B cell (primary cell): ENCODE measurements around the gene ELMOD3. TPM values are rescaled to one million over a fixed set of nuclear protein-coding genes. Genes with fewer than 3 reads are reported as not detected.

Source experiments
- ATAC-seq: fragments of 200-7000 bp; cut with Tn5 transposase; one replicate; pipeline ENCODE4 v1.10.0; 2021; ENCODE audit warnings: low read depth, mild to moderate bottlenecking, moderate number of reproducible peaks, moderate library complexity
- CTCF ChIA-PET: fragments of 350-600 bp; sonication (Branson Sonifier 250); formaldehyde crosslinking; loops from one replicate; lab custom pipeline; 2021; ENCODE audit warnings: antibody characterized with exemption, inconsistent platforms; lab: Charles Lee
- POLR2A ChIA-PET: fragments of 350-600 bp; sonication (Branson Sonifier 250); formaldehyde crosslinking; loops from one replicate; lab custom pipeline; 2021; ENCODE audit warnings: antibody characterized with exemption; lab: Charles Lee
- DNase-seq: peaks from one replicate; pipeline ENCODE4 v3.0.0; 2013
- H2AFZ ChIP-seq: 2 replicates; pipeline ENCODE4 v1.6.1; 2012; ENCODE audit warnings: mild to moderate bottlenecking, low read depth, low read length; ENCODE audit not compliant: insufficient read depth, poor library complexity, severe bottlenecking
- H3K27ac ChIP-seq, 2 donors: 1 replicate in 1 of 2; 2 replicates in 1 of 2; pipeline ENCODE4 v1.5.1; 2012 to 2013; ENCODE audit warnings: low read length in 2 of 2, mild to moderate bottlenecking in 2 of 2, moderate library complexity in 1 of 2
- H3K27me3 ChIP-seq, 4 experiments: fragments of 200-600 bp in 1 of 4; sonication (generic) in 1 of 4; replicated peaks in 1 of 4; 1 replicate in 2 of 4; 2 replicates in 2 of 4; pipeline versions ENCODE4 v1.6.1 to v1.7.0; 2013 to 2016; ENCODE audit warnings: low read length in 3 of 4, mild to moderate bottlenecking in 2 of 4, mixed read lengths in 1 of 4, moderate library complexity in 1 of 4; ENCODE audit not compliant: insufficient read depth in 4 of 4, control insufficient read depth in 3 of 4; ENCODE audit errors: control extremely low read depth in 1 of 4
- H3K36me3 ChIP-seq, 2 experiments: replicated peaks in 1 of 2; 1 replicate in 1 of 2; 2 replicates in 1 of 2; pipeline versions ENCODE4 v1.6.1 to v1.7.1; 2013; ENCODE audit warnings: low read length in 1 of 2; ENCODE audit not compliant: insufficient read depth in 2 of 2, control insufficient read depth in 1 of 2; ENCODE audit errors: control extremely low read depth in 1 of 2, extremely low read depth in 1 of 2
- H3K4me1 ChIP-seq, 2 donors: fragments of 200-600 bp in 1 of 2; sonication (generic) in 1 of 2; 1 replicate in 1 of 2; 2 replicates in 1 of 2; pipeline versions ENCODE4 v1.5.1 to v1.6.1; 2013 to 2017; ENCODE audit warnings: low read length in 2 of 2; ENCODE audit not compliant: control insufficient read depth in 2 of 2, insufficient read depth in 2 of 2
- H3K4me2 ChIP-seq: replicated peaks from 2 replicates; pipeline ENCODE3; 2012; ENCODE audit warnings: mild to moderate bottlenecking, low read depth, low read length; ENCODE audit not compliant: poor library complexity, severe bottlenecking
- H3K4me3 ChIP-seq, 5 experiments: fragments of 200-600 bp in 1 of 5; sonication (generic) in 1 of 5; 1 replicate in 3 of 5; 2 replicates in 2 of 5; pipeline versions ENCODE4 v1.5.1 to v1.7.0; 2011 to 2016; ENCODE audit warnings: low read length in 4 of 5, mild to moderate bottlenecking in 4 of 5, low read depth in 2 of 5, control low read depth in 1 of 5, moderate library complexity in 1 of 5; ENCODE audit not compliant: insufficient read depth in 1 of 5; ENCODE audit errors: control extremely low read depth in 1 of 5, extremely low read depth in 1 of 5
- H3K79me2 ChIP-seq: fragments of 200-600 bp; sonication (generic); one replicate; pipeline ENCODE4 v1.6.0; 2016; ENCODE audit warnings: low read length; ENCODE audit not compliant: control insufficient read depth, insufficient read depth
- H3K9ac ChIP-seq: fragments of 200-600 bp; sonication (generic); 2 replicates; pipeline ENCODE4 v1.6.1; 2017; ENCODE audit warnings: mild to moderate bottlenecking, low read length, moderate library complexity
- H3K9me3 ChIP-seq, 3 donors: one replicate each; pipeline versions ENCODE4 v1.6.1 to v1.7.1; 2013; ENCODE audit warnings: low read length in 2 of 3; ENCODE audit not compliant: control insufficient read depth in 2 of 3, insufficient read depth in 1 of 3; ENCODE audit errors: control extremely low read depth in 1 of 3
- H4K20me1 ChIP-seq: 2 replicates; pipeline ENCODE4 v1.6.0; 2012; ENCODE audit warnings: mild to moderate bottlenecking, low read length; ENCODE audit not compliant: insufficient read depth, control insufficient read depth, poor library complexity, severe bottlenecking
- H3K27ac Mint-ChIP-seq: one replicate; pipeline ENCODE4 v1.8.0; 2021; ENCODE audit warnings: mixed read lengths
- H3K27me3 Mint-ChIP-seq: one replicate; pipeline ENCODE4 v1.8.0; 2021; ENCODE audit warnings: mixed read lengths
- H3K4me1 Mint-ChIP-seq: one replicate; pipeline ENCODE4 v1.8.0; 2021; ENCODE audit warnings: mixed read lengths
- H3K4me3 Mint-ChIP-seq: one replicate; pipeline ENCODE4 v1.8.0; 2021; ENCODE audit warnings: mixed read lengths
- H3K9me3 Mint-ChIP-seq: one replicate; pipeline ENCODE4 v1.8.0; 2022; ENCODE audit warnings: mixed read lengths; ENCODE audit not compliant: insufficient read depth
- EZH2 ChIP-seq: IDR thresholded peaks from 2 replicates; pipeline ENCODE4 v1.6.1; 2012; ENCODE audit warnings: borderline replicate concordance, low read depth, mild to moderate bottlenecking, moderate library complexity, low read length; ENCODE audit not compliant: insufficient read depth, poor library complexity, severe bottlenecking
- WGBS: methylation state at CpG from one replicate; pipeline ENCODE4 v1.1.5; 2013; ENCODE audit warnings: missing lambda C conversion rate; ENCODE audit not compliant: insufficient coverage; 5-methylcytosine and 5-hydroxymethylcytosine counted together
- intact Hi-C: fragments of 100-400 bp; cut with micrococcal nuclease; formaldehyde crosslinking; loops from one replicate; pipeline ENCODE4 v1.10.0; 2022
- polyA plus RNA-seq: library from polyadenylated mRNA; depleted of rRNA; stranded (reverse); fragments of >200 nt; gene quantifications from 2 replicates; pipeline ENCODE4 v1.2.3, GENCODE V29; 2012
- total RNA-seq, 2 donors: library from RNA; stranded (reverse); fragments of 120-200 nt in 1 of 2; gene quantifications; 1 replicate in 1 of 2; 2 replicates in 1 of 2; pipeline versions ENCODE4 v1.2.3 to v1.2.4, GENCODE V29; 2013 to 2022
- TF ChIP-seq, protein P1 (sequence below): fragments of 200-600 bp; IDR thresholded peaks from one replicate; pipeline ENCODE4 v1.8.0; 2022; ENCODE audit warnings: antibody characterized with exemption, mild to moderate bottlenecking

ELMOD3 gene
- total and polyA plus RNA-seq, 2 donors (not counting 1 experiment from before 2014, with no cell fraction given), result 34.3 to 57.6 TPM

DNA sequence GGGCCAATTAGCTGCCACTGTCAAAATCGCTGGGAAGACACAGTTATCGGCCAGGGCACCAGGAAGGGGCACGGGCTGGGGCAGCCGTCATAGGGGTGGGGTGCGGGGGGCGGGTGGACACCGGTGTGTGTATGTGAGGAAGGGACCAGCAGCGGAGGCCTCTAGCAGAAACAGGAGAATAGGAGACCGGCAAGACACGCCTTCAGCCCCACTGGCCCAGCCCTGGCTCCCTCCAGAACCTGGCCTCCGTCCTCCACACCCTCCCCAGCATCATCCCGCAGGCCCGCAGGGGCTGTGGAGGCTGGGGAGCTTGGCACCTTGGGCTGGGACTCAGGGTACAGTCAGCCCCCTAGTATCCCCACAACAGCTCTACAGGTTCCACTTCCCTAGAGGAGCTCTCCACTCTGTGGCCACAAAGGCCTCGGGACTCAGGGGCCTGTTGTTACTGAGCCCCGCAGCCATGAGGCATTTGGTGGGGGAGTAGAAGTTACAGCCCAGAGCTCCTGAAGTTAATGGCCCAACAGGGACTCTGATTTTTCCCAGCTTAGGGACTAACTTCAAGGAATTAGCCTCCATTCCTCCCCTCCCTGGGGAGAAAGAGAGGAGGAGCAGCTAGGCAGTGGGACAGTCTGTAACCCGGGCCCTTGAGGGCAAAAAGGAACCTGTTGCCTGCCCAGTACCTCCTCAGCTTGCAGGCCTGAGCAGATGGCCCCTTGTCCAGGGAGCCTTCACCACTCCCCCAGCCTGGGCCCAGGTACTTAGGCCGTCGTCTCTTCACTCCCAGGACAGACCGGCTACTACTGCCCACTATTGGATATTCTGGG is 83.8 kb downstream of the ELMOD3 start:
- Histone ChIP-seq H3K27me3 (peaks cover 0 to 3% (median 0%) of the 10 kb centered on the region in 4 experiments), H3K4me1 (peaks cover 30 to 40% of the 10 kb centered on the region in 2 donors), H4K20me1 (no peaks in the 10 kb centered on the region), H3K4me2 (peak overlapping the region; percentile 91), H3K27ac (peak overlapping the region; percentile 74 to 86), H3K36me3 (no peaks in the 10 kb centered on the region), H3K9ac (peak overlapping the region; percentile 66), H3K79me2 (no peaks in the 10 kb centered on the region), H3K9me3 (peaks cover 0 to 4% (median 0%) of the 10 kb centered on the region in 3 donors), H2AFZ (peak overlapping the region; percentile 79), H3K4me3 (peak overlapping the region in 4 of 5 experiments; percentile 41 to 65 (median 58))
- POLR2A ChIA-PET, result interaction anchor here (0.9 to 3.0 kb wide), 9 partner anchors 18 to 123 kb away, joined by 3 to 39 read pairs (median 7); partner anchors contain the start of genes ELMOD3, GGCX, MAT2A and RETSAT
- CTCF ChIA-PET, result interaction anchor here (1.1 to 2.4 kb wide), 5 partner anchors 18 to 113 kb away, joined by 3 to 25 read pairs (median 11); partner anchors contain the start of gene MAT2A
- intact Hi-C loops, result loop anchor here (1.0 kb wide), 2 partner anchors 100 to 110 kb away; no protein-coding TSS in a partner anchor
- peaks cover 38% of the 10 kb centered on the region for H3K4me1 Mint-ChIP-seq
- DNase-seq, result no peak
- WGBS, result 33% methylated on average over 10 of the region's 19 CpGs
- ATAC-seq, result peak; percentile 1
- H3K27me3 Mint-ChIP-seq, result no peaks in the 10 kb centered on the region
- H3K9me3 Mint-ChIP-seq, result no peaks in the 10 kb centered on the region
- H3K27ac Mint-ChIP-seq, result peak overlapping the region; percentile 98
- TF ChIP-seq, protein P1, sequence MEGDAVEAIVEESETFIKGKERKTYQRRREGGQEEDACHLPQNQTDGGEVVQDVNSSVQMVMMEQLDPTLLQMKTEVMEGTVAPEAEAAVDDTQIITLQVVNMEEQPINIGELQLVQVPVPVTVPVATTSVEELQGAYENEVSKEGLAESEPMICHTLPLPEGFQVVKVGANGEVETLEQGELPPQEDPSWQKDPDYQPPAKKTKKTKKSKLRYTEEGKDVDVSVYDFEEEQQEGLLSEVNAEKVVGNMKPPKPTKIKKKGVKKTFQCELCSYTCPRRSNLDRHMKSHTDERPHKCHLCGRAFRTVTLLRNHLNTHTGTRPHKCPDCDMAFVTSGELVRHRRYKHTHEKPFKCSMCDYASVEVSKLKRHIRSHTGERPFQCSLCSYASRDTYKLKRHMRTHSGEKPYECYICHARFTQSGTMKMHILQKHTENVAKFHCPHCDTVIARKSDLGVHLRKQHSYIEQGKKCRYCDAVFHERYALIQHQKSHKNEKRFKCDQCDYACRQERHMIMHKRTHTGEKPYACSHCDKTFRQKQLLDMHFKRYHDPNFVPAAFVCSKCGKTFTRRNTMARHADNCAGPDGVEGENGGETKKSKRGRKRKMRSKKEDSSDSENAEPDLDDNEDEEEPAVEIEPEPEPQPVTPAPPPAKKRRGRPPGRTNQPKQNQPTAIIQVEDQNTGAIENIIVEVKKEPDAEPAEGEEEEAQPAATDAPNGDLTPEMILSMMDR, result no peak
- TF ChIP-seq EZH2, result no peak
- H3K4me3 Mint-ChIP-seq, result peak overlapping the region; percentile 91
